HUES48 (cell line): ENCODE measurements around the gene KCNK5.

ENCODE experiments used
- H3K27ac ChIP-seq: one replicate; pipeline ENCODE4 v1.7.0; 2013; ENCODE audit warnings: low read depth, low read length, inconsistent platforms
- H3K27me3 ChIP-seq: 2 replicates; pipeline ENCODE4 v1.6.1; 2013; ENCODE audit warnings: mild to moderate bottlenecking, low read length; ENCODE audit not compliant: control insufficient read depth, insufficient read depth
- H3K36me3 ChIP-seq: 2 replicates; pipeline ENCODE4 v1.6.1; 2013; ENCODE audit warnings: low read length; ENCODE audit not compliant: control insufficient read depth, insufficient read depth
- H3K4me1 ChIP-seq: 2 replicates; pipeline ENCODE4 v1.6.1; 2013; ENCODE audit warnings: mild to moderate bottlenecking, low read length; ENCODE audit not compliant: control insufficient read depth, insufficient read depth
- H3K4me3 ChIP-seq: 2 replicates; pipeline ENCODE4 v1.5.1; 2013; ENCODE audit warnings: mild to moderate bottlenecking, low read depth, low read length
- H3K9ac ChIP-seq: 2 replicates; pipeline ENCODE4 v1.6.1; 2013; ENCODE audit warnings: mild to moderate bottlenecking, low read depth, low read length, moderate library complexity
- H3K9me3 ChIP-seq: 2 replicates; pipeline ENCODE4 v1.6.1; 2013; ENCODE audit warnings: low read length; ENCODE audit not compliant: control insufficient read depth, insufficient read depth

The KCNK5 gene

DNA sequence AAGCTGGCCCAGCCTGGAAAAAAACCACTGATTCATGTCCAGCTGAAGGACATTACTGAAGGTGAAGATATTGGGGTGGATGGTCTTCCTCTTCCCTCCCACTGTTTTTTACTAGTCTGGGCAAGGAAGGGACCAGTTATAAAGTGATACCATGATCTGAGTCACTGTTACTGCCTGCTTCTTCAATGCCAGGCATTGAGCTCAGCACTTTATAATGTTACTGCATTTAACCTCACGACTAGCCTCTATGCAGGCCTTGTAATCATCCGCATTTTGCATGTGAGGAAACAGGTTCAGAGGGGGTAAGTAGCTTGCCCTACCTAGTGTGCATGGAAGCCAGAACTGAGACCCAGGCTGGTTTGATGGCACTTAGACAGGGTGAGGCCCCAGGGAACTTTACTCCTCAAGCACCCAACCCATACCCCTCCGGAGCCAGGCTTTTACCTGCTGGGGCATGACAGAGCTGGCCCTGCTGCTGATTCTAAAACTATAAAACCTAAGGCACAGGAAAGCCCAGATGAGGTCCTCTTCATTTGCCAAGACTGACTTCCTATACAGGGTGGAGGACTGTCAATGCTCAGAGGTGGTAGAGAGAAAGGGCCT lies 11.0 kb upstream of the KCNK5 start:
- H3K4me3 ChIP-seq = no peak overlapping the region
- no peaks in the 10 kb centered on the region for H3K36me3 ChIP-seq
- 0 out of 2 replicates have a peak, but pooled peaks cover 3% of the 10 kb centered on the region for H3K4me1 ChIP-seq
- no peak overlapping the region for H3K27ac ChIP-seq
- H3K27me3 ChIP-seq = no peaks in the 10 kb centered on the region
- H3K9me3 ChIP-seq = no peaks in the 10 kb centered on the region
- H3K9ac ChIP-seq = no peak overlapping the region

DNA sequence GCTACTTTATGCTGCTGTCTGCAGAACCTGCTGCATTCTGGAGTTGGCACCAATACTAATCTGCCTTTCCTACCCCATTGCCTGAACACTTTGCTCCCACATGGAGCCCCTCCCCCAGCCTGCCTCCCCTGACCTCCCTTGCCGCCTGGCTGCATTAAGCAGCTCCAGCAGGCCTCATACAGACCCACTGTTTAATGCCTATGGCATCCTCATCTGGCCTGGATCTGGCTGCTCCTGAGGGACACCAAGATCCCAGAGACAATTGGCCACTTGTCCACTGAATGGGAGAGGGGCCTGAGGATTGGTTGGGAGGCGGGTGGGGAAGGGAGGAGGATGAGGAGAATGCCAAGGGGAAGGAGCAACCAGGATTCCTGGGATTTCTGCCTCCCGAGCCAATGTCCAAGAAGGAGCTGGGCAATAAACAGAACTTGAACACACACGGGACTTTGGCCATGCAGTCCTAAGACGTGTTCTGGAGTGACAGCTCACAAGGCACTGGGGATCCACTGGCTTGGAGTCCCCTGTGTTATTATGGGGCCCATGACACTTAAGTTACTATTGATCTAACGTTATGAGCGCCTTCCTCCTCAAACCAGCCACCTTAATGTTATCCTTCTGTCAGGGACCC lies 10.4 kb upstream of the KCNK5 start:
- Histone ChIP-seq H3K9me3 (no peaks in the 10 kb centered on the region), H3K27ac (no peak overlapping the region), H3K27me3 (no peaks in the 10 kb centered on the region), H3K4me3 (no peak overlapping the region), H3K4me1 (0 out of 2 replicates have a peak, but pooled peaks cover 3% of the 10 kb centered on the region), H3K9ac (no peak overlapping the region), H3K36me3 (no peaks in the 10 kb centered on the region)

- Histone ChIP-seq H3K9ac (no peak overlapping the region), H3K9me3 (no peaks in the 10 kb centered on the region), H3K4me3 (no peak overlapping the region), H3K4me1 (peaks cover 9% of the 10 kb centered on the region), H3K27me3 (no peaks in the 10 kb centered on the region), H3K36me3 (no peaks in the 10 kb centered on the region), H3K27ac (no peak overlapping the region)
Measured at GRCh38 chr6:39236742-39237141, 7.5 kb upstream of the KCNK5 start.

DNA sequence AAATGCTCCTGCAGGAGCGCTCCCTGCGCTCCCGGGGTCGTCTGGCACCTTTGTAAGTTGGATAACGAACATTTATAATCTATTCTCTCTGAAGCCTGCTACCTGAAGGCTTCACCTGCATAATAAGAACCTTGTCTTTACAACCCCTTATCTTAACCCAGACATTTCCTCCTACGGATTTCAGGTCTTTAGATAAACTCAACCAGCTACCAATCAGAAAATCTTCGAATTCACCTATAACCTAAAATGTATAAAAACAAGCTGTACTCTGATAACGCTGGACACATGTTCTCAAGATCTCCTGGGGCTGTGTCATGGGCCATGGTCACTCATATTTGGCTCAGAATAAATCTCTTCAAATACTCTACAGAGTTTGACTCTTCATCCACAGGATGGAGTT lies 4.1 kb upstream of the KCNK5 start:
- no peak overlapping the region for H3K27ac ChIP-seq
- peaks cover 26% of the 10 kb centered on the region for H3K4me1 ChIP-seq
- no peak overlapping the region for H3K4me3 ChIP-seq
- H3K27me3 ChIP-seq = no peaks in the 10 kb centered on the region
- H3K9me3 ChIP-seq = no peaks in the 10 kb centered on the region
- no peaks in the 10 kb centered on the region for H3K36me3 ChIP-seq
- no peak overlapping the region for H3K9ac ChIP-seq

DNA sequence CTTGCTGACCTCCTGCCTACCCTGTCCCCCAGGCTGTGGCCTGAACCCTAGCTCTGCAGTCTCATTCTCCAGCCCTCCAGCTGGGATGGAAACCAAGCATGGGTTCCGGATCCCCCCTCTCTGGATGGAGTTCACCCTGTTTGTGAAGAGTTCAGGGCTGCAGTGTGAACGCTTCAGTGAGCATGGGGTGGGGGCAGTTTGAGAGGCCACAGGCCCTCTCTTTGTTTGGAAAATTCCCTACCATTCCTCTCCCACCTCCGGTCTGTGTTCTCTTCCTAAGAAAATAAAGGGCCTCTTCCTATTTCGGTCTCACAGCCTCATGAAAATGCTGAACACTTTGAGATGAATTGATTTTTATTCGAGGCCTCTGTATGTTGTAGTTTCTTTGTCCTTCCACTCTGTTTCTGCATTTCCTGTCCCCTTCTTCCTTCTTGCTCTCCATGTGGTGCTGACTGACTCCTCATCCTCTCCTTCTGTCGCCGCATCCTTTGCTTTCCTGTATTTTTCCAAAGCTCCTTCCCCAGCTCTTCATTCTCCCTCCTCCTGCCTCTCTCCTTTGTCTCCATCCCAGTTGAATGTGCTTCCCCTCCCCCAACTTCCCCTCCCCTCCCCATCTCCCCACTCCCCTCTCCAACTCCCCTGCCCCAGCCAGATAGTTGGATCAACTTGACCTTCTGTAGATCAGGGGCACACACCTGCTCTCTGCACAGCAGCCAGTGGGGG lies 2.4 kb upstream of the KCNK5 start:
- peak overlapping the region; percentile 55 for H3K27ac ChIP-seq
- peaks cover 39% of the 10 kb centered on the region for H3K4me1 ChIP-seq
- no peaks in the 10 kb centered on the region for H3K27me3 ChIP-seq
- no peaks in the 10 kb centered on the region for H3K9me3 ChIP-seq
- H3K36me3 ChIP-seq = no peaks in the 10 kb centered on the region
- H3K9ac ChIP-seq = peak overlapping the region; percentile 44
- H3K4me3 ChIP-seq = no peak overlapping the region

DNA sequence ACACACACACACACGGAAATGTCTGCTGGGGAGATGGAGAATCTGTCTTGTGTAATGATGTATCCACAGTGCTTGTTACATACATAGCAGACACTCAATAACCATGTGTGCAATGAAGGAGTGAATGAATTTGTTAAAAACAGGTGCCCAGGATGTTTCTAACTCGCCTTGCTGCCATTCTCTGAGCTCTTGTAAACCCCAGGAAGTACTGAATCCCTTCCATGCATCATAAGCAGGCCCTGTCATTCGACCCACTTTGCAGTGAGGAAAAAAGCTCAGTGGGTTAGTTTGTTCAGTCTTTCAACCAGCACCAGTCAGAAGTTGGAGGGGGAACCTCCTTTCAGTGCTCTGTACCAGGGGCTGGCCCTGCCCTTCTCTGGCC lies 1.4 kb upstream of the KCNK5 start:
- Histone ChIP-seq H3K27ac (no peak overlapping the region), H3K4me3 (no peak overlapping the region), H3K27me3 (no peaks in the 10 kb centered on the region), H3K9me3 (no peaks in the 10 kb centered on the region), H3K4me1 (peaks cover 48% of the 10 kb centered on the region), H3K36me3 (no peaks in the 10 kb centered on the region), H3K9ac (no peak overlapping the region)

DNA sequence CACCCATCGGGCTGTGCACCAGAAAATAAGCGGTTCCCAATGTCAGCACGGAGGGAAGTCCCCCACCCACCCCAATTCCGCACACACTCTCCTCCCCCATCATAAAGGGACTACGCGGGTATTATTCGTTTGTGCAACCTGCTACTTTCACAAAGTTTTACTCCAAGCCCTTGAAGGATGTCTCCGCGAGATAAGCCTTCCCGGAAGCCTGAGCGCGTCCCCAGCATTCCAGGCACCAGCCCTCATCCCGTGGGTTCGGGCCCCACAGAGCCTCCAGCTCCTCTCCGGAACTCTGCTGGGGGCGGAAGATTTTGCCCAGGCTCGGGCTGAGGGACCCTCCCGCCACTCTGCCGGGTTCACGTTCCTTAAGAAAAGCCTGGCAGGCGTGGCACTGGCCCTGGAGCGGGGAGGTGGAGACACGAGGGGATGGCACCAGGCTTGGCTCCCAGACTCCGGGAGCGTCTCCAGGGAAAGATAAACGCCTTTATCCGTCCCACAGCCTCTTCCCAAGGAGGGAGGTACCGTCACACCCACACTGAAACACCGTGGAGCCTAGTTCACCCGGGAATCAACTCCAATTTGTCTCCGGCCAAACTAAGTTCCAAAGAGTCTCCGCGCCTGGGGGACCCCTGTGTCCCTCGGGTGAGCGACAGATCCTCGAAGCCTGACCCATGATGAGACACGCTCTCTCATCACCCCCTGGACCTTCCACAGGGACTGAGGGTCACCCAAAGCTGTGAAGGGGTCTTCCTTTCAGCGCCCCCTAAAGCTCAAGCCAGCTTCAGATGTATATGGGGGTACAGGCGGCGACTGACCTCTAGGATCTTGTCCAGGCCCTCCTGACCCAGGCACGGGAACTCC lies 934 bp downstream of the KCNK5 start:
- Histone ChIP-seq H3K27me3 (no peaks in the 10 kb centered on the region), H3K27ac (no peak overlapping the region), H3K9ac (peak overlapping the region; percentile 55; the same call in 1 of the 2 replicates), H3K4me3 (peak overlapping the region; percentile 74), H3K4me1 (peaks cover 64% of the 10 kb centered on the region), H3K9me3 (no peaks in the 10 kb centered on the region), H3K36me3 (0 out of 2 replicates have a peak, but pooled peaks cover under 1% of the 10 kb centered on the region)

- Histone ChIP-seq H3K9ac (no peak overlapping the region), H3K4me1 (peaks cover 61% of the 10 kb centered on the region), H3K4me3 (peak overlapping the region; percentile 74), H3K27me3 (no peaks in the 10 kb centered on the region), H3K36me3 (peaks cover 3% of the 10 kb centered on the region; the same call in 1 of the 2 replicates), H3K27ac (no peak overlapping the region), H3K9me3 (no peaks in the 10 kb centered on the region)
Measured at GRCh38 chr6:39227476-39227875, 1.8 kb downstream of the KCNK5 start.

- Histone ChIP-seq H3K9ac (no peak overlapping the region), H3K4me1 (peaks cover 55% of the 10 kb centered on the region), H3K36me3 (peaks cover 3% of the 10 kb centered on the region; the same call in 1 of the 2 replicates), H3K4me3 (peak overlapping the region; percentile 74; the same call in 1 of the 2 replicates), H3K9me3 (no peaks in the 10 kb centered on the region), H3K27me3 (no peaks in the 10 kb centered on the region), H3K27ac (no peak overlapping the region)
Measured at GRCh38 chr6:39226639-39227329, 2.5 kb downstream of the KCNK5 start.

- Histone ChIP-seq H3K27me3 (no peaks in the 10 kb centered on the region), H3K36me3 (peaks cover 3% of the 10 kb centered on the region; the same call in 1 of the 2 replicates), H3K4me3 (no peak overlapping the region), H3K9me3 (no peaks in the 10 kb centered on the region), H3K9ac (no peak overlapping the region), H3K4me1 (peaks cover 48% of the 10 kb centered on the region), H3K27ac (no peak overlapping the region)
Measured at GRCh38 chr6:39225946-39226437, 3.3 kb downstream of the KCNK5 start.
